ENCODE results near the gene PICK1.

GRCh38 chr22:38014083-38014482, 43.1 kb upstream of the PICK1 start:
- no peak for TF ChIP-seq CTCF (conservative IDR thresholded peaks at IDR 0.05; ENCODE audit: low read length)
- no peak for TF ChIP-seq EZH2phosphoT487 (IDR thresholded peaks at IDR 0.05; ENCODE audit: borderline replicate concordance, low read depth, low read length)

All from OCI-LY7 (cell line).